GM19328 (cell line): ENCODE results near the gene HPS5.
A peak's percentile ranks its signal among the peaks of the same experiment; 100 is the strongest.

Experiments used
- ATAC-seq: cut with Tn5 transposase; IDR thresholded peaks from one replicate; pipeline ENCODE4 v1.9.1; 2021; ENCODE audit warnings: mild to moderate bottlenecking, moderate library complexity; ENCODE audit not compliant: unreplicated experiment

HPS5 gene

DNA sequence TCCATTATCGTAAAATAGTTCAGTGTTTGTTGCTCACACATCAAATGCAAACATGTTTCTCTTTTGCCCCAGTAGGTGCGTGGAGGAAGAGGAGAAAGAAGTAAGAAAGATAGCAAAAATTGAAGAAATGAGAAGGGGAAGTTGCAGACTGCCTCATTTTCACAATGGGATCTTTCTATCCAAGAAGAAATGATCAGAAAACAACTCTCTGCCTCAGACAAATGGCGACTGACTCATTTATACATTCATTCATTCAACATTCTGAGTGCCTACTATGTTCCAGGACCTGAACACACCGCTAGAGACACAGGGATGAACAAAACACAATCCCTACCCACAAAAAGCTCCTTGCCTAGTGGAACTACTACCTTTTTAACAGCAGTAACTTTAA is 367 bp downstream of the HPS5 start:
- peak; percentile 1 for ATAC-seq

DNA sequence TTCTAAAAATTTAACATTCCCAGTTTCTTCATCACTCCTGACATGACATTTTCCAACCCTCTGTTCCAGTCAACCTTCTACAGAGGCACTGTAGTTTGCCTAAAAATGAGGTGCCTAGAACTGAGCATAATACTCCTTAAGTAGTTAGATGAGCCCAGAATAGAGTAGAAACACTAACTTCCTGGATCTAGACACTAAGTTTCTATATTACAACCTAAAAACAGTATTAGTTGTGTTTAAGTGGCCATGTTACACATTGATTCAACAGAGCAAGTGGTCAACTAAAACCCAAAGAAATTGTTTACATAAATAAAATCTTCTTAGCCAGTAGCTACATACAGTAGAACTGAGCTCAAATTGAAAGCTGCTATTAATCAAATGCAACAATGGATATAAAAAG is 1.3 kb downstream of the HPS5 start:
- no peak for ATAC-seq

DNA sequence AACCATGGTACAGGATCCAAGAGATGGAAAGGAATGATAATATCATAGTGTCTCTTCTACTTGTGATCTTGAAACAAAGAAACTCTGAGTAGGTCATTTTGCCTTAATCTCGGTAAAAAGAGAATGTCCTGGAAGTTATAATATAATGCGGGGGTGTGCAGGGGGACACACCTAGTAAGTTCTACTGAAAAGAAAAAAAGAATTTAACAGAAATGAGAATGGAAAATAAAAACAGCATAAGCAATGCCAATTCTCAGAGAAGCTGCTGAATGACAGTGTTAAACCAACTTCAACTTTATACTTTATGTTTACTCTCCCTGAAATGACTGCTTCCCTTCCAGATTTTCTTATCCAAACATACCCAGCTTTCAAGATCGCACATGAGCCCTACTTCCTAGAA is 2.0 kb downstream of the HPS5 start:
- no peak for ATAC-seq

DNA sequence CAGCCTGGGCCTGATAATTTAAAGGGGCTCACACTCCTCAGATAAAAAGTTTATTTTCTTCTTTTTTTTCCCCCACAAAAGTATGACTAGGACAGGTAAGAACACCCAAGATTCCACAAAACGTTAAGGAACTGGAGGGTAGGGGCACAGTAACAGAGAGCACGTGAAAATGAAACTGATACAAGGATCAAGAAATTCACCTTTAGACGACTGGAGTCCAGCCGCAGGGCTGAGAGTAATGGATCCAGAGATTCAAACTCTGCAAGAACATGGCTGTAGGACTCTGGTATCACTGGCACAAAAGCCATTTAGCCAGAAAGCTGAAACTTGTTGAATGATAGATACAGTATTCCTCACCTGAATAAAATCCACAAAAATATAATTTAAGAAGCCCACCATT is 4.4 kb downstream of the HPS5 start:
- no peak for ATAC-seq

DNA sequence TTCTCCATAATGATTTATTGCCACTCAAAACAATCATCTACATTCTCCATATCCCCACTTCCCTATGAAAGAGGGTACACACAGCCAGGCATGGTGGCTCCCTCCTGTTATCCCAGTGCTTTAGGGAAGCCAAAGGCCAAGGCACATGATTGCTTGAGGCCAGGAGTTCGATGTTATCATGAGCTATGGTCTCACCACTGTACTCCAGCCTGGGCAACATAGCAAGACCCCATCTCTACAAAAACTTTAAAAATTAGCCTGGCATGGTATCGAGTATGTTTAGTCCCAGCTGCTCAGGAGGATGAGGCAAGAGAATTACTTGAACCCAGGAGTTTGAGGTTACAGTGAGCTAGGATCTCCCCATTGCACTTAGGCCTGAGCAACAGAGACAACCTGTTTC is 6.0 kb downstream of the HPS5 start:
- ATAC-seq, result no peak

DNA sequence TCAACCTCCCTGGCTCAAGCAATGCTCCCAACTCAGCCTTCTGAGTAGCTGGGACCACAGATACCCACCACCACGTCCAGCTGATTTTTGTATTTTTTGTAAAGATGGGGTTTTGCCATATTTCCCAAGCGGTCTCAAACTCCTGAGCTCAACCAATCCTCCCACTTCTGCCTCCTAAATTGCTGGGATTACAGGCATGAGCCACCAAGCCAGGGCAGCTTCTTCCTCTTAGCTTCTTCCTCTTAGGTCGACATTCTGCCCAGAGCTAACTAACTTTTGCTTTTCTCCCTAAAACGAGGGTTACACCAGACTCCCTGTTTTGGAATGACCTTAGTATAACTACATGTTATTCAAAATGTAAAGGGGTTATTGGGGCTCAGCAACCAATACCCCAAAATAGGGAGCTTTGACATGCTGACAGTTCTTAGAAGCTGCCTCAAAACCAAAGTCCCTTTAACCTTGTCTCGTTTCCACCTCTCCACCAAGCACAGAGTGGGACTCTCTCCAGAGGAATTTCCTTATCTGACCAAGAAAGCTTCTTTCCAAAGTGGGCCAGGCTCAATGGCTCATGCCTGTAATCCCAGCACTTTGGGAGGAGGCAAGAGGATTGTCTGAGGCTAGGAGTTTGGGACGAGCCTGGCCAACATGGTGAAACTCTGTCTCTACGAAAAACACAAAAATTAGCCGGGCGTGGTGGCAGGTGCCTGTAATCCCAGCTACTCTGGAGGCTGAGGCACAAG is 7.0 kb downstream of the HPS5 start:
- no peak for ATAC-seq

DNA sequence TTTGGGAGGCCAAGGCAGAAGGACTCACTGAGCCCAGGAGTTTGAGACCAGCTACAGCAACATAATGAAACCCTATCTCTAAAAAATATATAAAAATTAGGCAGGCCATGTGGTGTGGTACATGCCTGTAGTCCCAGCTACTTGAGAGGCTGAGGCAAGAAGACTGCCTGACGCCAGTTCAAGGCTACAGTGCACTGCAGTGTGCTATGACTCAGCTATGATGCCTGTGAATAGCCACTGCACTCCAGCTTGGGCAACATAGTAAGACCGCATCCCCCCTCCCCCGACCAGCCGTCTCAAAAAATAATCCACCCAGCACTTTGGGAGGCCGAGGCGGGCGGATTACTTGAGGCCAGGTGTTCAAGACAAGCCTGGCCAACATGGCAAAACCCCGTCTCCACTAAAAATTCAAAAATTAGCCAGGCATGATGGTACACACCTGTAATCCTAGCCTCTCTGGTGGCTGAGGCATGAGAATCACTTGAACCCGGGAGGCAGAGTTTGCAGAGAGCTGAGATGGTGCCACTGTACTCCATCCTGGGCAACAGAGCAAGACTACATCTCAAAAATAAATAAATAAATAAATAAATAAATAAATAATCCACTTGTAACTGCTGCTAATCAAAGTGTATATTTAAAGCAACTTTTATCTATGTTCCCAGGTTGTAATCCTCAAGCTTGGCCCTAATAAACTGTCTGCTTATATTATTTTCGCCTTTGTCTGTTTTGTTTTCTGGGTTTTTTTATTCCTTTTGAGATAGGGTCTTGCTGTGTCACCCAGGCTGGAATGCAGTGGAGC is 7.8 kb downstream of the HPS5 start:
- ATAC-seq, result no peak

DNA sequence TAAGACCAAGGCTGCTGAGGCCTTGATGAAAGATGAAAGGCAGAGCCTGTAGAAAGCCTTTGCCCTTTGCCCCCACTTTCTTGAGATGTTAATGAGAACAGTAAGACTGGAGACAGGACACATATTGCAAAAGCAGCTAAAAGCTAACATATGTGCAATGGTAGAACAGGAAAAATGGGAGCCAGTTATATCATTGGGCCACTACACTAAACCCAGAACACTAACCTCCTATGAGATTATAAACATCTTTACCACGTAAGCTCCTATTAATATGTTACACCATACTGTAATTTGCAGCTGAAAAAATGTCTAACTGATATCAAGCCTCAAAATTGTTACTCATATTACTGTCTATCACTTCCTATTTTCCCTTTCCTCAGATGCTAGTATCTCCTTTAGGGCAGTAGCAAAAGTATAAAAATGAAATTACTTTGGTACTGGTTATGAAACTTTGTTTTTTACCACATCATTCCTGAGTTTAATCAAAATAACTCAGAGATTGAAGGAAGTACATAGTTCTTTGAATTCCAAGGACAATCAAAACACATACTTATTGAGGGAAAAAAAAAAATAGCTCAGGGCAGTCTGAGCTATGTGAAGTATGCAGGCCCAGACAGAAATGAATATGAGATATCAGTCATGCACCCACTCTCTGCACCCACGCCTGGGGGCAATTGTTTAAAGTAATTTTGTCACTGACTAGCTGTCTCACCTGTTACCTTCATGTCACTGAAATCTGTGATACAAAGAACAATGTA is 9.1 kb downstream of the HPS5 start:
- no peak for ATAC-seq

DNA sequence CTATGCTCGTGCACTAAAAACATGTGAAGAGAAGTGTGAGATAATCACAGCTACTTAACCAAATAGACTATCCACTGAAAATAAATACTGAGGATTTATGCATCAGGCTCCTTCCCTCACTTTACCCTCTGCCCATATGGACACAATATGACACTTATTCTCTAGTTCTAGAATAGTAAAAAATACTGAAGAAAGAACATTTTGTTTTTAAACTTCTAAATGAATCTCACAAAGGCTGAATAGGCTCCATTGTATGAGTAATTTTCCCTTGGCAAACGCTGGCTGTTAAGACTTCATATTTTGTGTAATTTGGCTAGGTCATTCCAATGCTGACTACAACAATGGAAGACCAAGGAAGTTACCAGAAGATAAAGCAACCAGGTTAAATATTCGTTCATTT is 9.9 kb downstream of the HPS5 start:
- ATAC-seq, result no peak

DNA sequence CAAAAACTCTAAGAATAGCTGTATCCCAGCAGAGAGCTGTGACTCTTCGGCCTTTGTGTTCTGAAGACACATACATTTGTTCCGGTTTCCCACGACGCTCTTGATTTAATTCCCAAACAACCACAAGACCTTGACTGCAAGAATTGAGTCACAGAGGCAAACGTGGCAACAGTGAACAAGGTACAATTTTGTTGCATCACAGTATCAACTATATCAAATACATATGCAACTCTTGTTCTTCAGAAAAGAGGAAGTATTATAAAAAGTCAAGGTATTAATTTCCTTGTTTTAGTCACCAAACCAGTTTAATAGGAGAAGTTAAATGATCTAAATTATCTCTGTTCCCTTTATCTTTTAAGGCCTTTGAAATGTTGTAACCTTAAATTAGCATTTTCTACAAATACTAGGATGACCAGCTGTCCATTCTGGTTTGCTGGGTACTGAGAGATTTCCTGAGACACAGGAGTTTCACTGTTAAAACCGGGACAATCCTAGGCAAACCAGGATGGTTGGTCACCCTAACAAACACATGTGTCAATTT is 11.1 kb downstream of the HPS5 start:
- ATAC-seq, result no peak

DNA sequence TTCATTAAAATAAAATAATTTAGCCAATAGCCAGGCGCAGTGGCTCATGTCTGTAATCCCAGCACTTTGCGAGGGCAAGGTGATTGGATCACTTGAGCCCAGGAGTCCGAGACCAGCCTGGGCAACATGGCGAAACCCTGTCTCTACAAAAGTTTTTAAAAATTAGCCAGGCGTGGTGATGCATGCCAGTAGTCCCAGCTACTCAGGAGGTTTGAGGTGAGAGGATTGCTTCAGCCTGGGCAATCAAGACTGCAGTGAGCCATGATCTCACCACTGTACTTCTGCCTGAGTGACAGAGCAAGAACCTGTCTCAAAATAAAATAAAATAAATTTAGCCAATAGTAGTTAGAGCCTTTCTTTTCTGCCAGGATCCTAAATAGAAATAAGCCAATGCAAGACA is 12.2 kb downstream of the HPS5 start:
- ATAC-seq, result no peak

DNA sequence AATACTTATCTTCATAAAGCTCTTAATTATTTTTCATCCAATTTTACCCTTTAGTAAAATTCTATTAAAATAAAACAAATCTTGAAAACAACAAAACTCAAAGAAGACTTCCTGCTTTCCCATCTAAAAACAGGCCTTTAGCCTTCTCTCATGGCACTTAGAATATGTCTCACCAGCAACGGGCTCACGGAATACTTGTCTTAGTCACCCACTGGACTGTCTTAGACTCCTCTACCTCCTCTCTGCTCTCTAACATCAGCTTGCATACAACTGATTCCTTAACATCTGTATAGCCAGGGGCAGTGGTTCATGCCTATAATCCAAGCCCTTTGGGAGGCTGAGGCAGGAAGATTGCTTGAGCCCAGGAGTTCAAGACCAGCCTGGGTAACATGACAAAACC is 13.7 kb downstream of the HPS5 start:
- ATAC-seq, result no peak

DNA sequence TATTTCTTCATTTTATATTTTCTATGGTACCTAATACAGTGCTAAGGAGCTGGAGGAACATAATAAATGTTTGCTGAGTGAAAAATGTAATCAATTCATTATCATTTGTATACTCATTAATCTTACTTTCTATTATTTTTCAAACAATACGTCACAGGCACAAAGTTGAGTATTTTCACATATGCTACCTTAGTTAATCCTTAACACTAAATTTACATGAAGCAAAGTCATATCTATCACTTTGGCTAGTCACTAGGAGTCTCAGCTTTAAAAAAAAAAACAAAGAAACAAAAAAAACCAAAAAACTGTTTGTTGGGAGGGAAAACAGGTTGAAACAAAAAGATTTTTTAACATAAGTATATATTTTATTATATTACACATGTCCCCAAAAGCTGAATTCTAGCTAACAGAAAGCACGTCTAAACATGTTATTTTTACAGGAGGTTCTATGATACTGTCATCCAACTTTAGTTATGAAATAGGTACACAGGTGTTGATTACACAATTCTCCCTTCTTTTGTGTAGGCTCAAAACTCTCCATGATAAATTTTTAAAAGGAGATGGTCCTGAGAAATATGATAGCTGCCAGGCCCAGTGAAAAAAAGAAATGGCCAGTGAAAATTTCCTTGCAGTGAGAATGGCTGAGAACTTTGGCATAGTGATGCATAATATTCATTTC is 14.3 kb downstream of the HPS5 start:
- no peak for ATAC-seq

DNA sequence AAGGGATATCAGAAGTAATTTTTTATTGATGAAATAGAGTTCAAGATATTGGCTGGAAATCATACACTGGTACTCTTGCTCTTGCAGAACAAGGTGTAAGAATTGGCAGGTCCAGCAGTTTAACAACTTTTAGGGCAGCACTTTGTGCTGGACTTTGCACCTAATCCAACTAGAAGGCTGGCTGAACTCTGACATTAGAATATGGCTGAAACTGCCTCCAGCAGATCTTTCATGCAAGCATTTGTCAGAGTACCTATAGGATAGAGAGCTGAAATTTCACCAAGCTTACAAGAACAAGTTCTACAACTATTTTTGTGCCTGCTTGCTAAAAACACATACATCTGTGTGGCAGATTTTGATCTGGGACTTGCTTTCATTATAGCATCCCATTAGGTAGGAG is 17.2 kb downstream of the HPS5 start:
- ATAC-seq, result no peak

DNA sequence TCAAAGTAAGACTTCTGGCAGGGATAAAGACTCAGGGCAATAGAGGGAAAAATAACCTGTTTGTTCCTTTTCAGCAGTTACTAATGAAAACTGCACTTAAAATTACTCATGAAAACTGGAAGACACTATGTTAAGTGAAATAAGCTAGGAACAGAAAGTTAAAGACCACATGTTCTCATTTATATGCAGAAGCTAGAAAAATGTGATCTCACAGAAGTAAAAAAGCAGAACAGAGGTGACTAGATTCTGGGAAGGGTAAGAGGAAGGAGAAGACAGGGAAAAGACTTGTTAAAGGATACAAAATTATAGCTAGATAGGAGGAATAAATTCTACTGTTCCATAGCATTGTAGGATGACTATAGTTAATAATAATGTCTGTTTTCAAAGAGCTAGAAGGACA is 22.2 kb downstream of the HPS5 start:
- ATAC-seq, result no peak

DNA sequence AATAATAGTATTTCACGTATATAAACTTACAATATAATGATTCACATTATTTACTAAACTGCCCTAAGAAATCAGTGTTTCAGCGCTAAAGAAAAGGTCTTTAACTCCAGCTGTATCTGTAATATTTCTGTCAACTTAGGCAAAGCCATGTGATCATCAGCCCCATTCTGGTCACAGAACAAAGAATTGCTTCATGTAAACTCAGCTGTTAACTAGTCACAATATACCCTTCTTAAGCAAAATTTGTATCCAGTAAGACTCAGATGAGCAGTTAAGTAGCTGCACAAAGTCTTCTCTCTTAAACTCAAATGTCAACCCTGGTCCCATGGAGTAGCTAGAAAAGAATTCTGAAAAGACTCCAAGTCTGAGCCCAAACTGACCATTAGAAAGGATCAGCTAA is 26.6 kb downstream of the HPS5 start:
- ATAC-seq, result no peak

DNA sequence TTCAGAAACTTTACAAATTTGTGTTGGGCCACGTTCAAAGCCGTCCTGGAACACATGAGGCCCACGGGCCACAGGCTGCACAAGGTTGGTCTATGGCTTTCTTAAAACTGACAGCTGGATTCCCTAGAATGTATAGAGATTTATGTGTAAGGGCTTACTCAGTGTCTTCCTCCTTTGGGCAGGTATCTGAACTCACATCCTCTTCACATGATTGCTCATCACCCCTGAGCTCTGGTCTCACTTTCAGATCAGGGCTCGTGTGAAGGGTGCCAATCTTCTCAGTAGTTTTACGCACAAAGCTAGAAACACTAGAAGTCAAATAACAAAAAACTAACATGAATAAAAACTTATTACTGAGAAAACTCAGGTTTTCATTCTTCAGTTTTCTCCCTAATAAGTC is 27.1 kb downstream of the HPS5 start:
- ATAC-seq, result no peak

DNA sequence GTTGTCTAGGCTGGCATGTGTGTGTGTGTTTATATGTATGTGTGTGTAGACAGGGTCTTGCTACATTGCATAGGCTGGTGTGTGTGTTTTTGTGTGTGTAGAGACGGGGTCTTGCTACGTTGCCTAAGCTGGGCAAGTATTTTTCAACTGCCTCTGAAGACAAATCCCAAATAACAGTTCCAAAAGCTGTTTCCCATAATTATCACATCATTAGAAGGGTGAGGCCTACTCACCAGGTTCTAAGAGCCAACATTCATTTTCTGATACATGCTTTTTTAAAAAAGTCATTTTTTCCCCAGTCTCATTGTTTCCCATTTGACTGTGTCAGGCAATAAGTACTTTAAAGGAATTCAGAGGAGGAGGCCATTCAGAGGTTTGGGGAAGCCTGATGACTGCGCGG is 33.0 kb downstream of the HPS5 start:
- ATAC-seq, result no peak

DNA sequence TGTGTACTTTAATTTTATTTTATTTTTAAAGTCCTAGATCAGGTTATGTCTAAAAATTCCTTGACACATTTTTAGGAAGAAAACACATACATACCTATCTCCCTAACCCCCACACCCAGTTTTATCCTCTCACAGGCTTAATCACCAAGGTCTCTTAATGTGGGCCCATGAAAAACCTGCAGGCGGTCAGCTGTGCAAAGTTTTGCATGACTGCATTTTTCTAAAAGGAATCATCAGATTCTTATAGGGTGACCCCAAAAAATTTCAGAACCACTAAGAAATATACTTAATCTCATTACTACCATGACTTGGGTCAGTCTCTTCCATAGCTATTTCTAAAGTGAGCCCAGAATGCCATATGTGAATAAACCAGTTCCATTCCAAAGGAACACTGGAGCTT is 36.1 kb downstream of the HPS5 start:
- ATAC-seq, result no peak

DNA sequence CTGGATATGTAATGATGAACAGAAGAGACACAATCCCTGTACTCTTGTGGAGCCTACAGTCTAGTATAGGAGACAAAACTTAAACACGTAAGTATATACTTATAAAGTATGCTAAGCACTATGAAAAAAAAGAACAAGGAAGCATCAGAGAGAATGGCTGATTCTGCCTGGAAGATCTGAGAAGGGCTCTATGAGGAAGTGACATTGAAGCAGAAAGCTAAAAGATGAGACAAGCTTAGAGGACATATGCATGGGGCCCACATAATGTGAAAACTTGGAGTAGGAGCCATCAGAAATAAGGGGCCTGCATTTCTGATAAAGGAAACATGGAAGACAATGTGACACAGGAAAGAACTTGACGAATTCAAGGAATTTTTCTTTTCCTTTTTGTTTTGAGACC is 39.3 kb downstream of the HPS5 start:
- no peak for ATAC-seq

DNA sequence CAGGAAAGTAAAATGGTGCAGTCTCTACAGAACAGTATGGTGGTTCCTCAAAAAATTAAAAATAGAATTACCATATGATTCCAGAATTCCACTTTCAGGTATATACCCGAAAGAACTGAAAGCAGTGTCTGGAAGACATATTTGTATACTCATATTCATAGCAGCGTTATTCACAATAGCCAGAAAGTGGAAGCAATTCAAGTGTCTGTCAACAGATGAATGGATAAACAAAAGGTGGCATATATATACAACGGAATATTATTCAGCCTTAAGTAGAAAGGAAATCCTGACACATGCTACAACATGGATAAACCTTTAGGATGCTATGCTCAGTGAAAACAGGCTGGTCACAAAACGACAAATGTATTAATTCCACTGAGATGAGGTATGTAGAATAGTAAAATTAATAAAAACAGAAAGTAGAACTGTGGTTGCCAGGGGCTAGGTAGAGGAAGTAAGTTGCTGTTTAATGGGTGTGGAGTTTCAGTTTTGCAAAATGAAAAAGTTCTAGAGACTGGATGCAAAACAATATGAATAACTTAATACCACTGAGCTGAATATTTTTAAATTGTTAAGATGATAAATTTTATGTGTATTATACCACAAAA is 41.4 kb downstream of the HPS5 start:
- ATAC-seq, result peak; percentile 89
